Astrocyte (in vitro differentiated cells and primary cell): ENCODE results near the gene ZNF862. TPM values are rescaled to one million over a fixed set of nuclear protein-coding genes. Genes with fewer than 3 reads are reported as not detected.

Experiments used
- DNase-seq: peaks from one replicate; pipeline ENCODE4 v3.0.0-alpha.2; 2010; ENCODE audit warnings: low read depth
- FAIRE-seq: peaks from 2 replicates; lab custom pipeline; 2011; peaks lifted over from hg19 to GRCh38; lab: Jason Lieb, UNC
- H2AFZ ChIP-seq: 2 replicates; pipeline ENCODE4 v1.6.0; 2012; ENCODE audit warnings: low read depth, low read length, inconsistent platforms
- H3K27ac ChIP-seq: 2 replicates; pipeline ENCODE4 v1.5.1; 2011; ENCODE audit warnings: low read depth, low read length, inconsistent platforms
- H3K27me3 ChIP-seq: 2 replicates; pipeline ENCODE4 v1.6.0; 2011; ENCODE audit warnings: low read length, inconsistent platforms; ENCODE audit not compliant: insufficient read depth
- H3K36me3 ChIP-seq: 2 replicates; pipeline ENCODE4 v1.5.1; 2011; ENCODE audit warnings: low read length, inconsistent platforms; ENCODE audit not compliant: insufficient read depth
- H3K4me1 ChIP-seq: 2 replicates; pipeline ENCODE4 v1.5.1; 2011; ENCODE audit warnings: low read length, inconsistent platforms; ENCODE audit not compliant: insufficient read depth
- H3K4me2 ChIP-seq: 2 replicates; pipeline ENCODE4 v1.6.0; 2012; ENCODE audit warnings: low read length, inconsistent platforms
- H3K4me3 ChIP-seq: 2 replicates; pipeline ENCODE4 v1.5.1; 2011; ENCODE audit warnings: low read depth, mild to moderate bottlenecking, low read length, inconsistent platforms; ENCODE audit not compliant: insufficient read depth
- H3K79me2 ChIP-seq: 2 replicates; pipeline ENCODE4 v1.6.0; 2012; ENCODE audit warnings: mild to moderate bottlenecking, low read length, inconsistent platforms; ENCODE audit not compliant: insufficient read depth
- H3K9ac ChIP-seq: 2 replicates; pipeline ENCODE4 v1.6.0; 2012; ENCODE audit warnings: mild to moderate bottlenecking, low read length, inconsistent platforms
- H3K9me3 ChIP-seq: 2 replicates; pipeline ENCODE4 v1.5.1; 2012; ENCODE audit warnings: low read depth, mild to moderate bottlenecking, low read length, inconsistent platforms; ENCODE audit not compliant: insufficient read depth
- H4K20me1 ChIP-seq: 2 replicates; pipeline ENCODE4 v1.6.0; 2012; ENCODE audit warnings: low read length, inconsistent platforms; ENCODE audit not compliant: insufficient read depth
- H3K27ac Mint-ChIP-seq: one replicate; pipeline ENCODE4 v1.8.0; 2021; ENCODE audit warnings: mild to moderate bottlenecking, mixed read lengths; ENCODE audit not compliant: unreplicated experiment
- H3K27me3 Mint-ChIP-seq: one replicate; pipeline ENCODE4 v1.8.0; 2021; ENCODE audit warnings: low read depth, mixed read lengths; ENCODE audit not compliant: unreplicated experiment
- H3K36me3 Mint-ChIP-seq: one replicate; pipeline ENCODE4 v1.8.0; 2021; ENCODE audit warnings: low read depth, mixed read lengths; ENCODE audit not compliant: unreplicated experiment
- H3K4me1 Mint-ChIP-seq: one replicate; pipeline ENCODE4 v1.8.0; 2021; ENCODE audit warnings: low read depth, mixed read lengths; ENCODE audit not compliant: unreplicated experiment
- H3K4me3 Mint-ChIP-seq: one replicate; pipeline ENCODE4 v1.8.0; 2021; ENCODE audit warnings: mild to moderate bottlenecking, moderate library complexity, mixed read lengths; ENCODE audit not compliant: unreplicated experiment
- H3K9me3 Mint-ChIP-seq: one replicate; pipeline ENCODE4 v1.8.0; 2021; ENCODE audit warnings: mild to moderate bottlenecking, mixed read lengths; ENCODE audit not compliant: unreplicated experiment
- CTCF ChIP-seq: IDR thresholded peaks from 2 replicates; pipeline ENCODE4 v1.5.1; 2011; ENCODE audit warnings: low read depth, mild to moderate bottlenecking, inconsistent platforms, low read length, moderate library complexity; ENCODE audit not compliant: insufficient read depth
- EZH2 ChIP-seq: IDR thresholded peaks from 2 replicates; pipeline ENCODE4 v1.6.1; 2012; ENCODE audit warnings: mild to moderate bottlenecking, low read length, inconsistent platforms; ENCODE audit not compliant: insufficient read depth
- total RNA-seq: library from RNA; stranded (reverse); gene quantifications from 2 replicates; pipeline ENCODE4 v1.2.1, GENCODE V29; 2021

ZNF862 gene
- total RNA-seq, 1 donor from 2014 or later, result 13.2 TPM

DNA sequence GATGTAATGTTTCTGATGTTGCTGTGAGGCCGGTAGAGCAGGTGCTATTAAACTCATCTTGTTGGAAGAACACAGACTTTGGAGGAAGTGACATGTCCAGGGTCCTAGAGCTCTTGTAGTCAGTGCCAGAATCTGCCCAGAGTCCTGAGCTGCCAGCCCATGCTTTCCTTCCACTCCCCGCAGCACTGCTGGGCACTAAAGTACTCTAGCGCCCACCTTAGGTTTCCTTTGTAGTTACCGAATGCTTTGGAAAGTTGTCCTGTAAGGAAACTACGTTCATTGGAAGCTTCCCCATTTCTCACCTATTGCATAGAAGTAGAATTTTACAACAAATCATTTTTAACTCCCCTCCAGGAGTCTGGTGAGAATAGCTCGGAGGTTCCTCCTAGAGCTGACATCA is 11.0 kb downstream of the ZNF862 start:
- Histone ChIP-seq H3K4me1 (peaks cover 7% of the 10 kb centered on the region), H3K4me2 (no peak overlapping the region), H2AFZ (no peak overlapping the region), H3K36me3 (no peaks in the 10 kb centered on the region), H3K4me3 (no peak overlapping the region), H3K9ac (no peak overlapping the region), H3K79me2 (no peaks in the 10 kb centered on the region), H3K9me3 (no peaks in the 10 kb centered on the region), H3K27ac (no peak overlapping the region), H3K27me3 (no peaks in the 10 kb centered on the region), H4K20me1 (no peaks in the 10 kb centered on the region)
- H3K27me3 Mint-ChIP-seq, result peaks cover 8% of the 10 kb centered on the region
- H3K9me3 Mint-ChIP-seq, result no peaks in the 10 kb centered on the region
- peaks cover 14% of the 10 kb centered on the region for H3K36me3 Mint-ChIP-seq
- no peak overlapping the region for H3K4me3 Mint-ChIP-seq
- no peak for DNase-seq
- no peak for FAIRE-seq
- TF ChIP-seq CTCF (no peak), EZH2 (no peak)
- peaks cover 9% of the 10 kb centered on the region for H3K4me1 Mint-ChIP-seq
- H3K27ac Mint-ChIP-seq, result no peak overlapping the region

- Histone ChIP-seq H3K36me3 (no peaks in the 10 kb centered on the region), H3K9ac (no peak overlapping the region), H4K20me1 (no peaks in the 10 kb centered on the region), H3K27ac (no peak overlapping the region), H3K4me2 (no peak overlapping the region), H3K79me2 (no peaks in the 10 kb centered on the region), H3K27me3 (no peaks in the 10 kb centered on the region), H3K4me1 (peaks cover 16% of the 10 kb centered on the region), H2AFZ (no peak overlapping the region), H3K4me3 (no peak overlapping the region), H3K9me3 (no peaks in the 10 kb centered on the region)
- TF ChIP-seq CTCF (no peak), EZH2 (no peak)
- DNase-seq (peak; percentile 39), FAIRE-seq (no peak)
- no peaks in the 10 kb centered on the region for H3K9me3 Mint-ChIP-seq
- H3K27ac Mint-ChIP-seq, result no peak overlapping the region
- peaks cover 10% of the 10 kb centered on the region for H3K36me3 Mint-ChIP-seq
- peaks cover 8% of the 10 kb centered on the region for H3K27me3 Mint-ChIP-seq
- H3K4me1 Mint-ChIP-seq, result peaks cover 17% of the 10 kb centered on the region
- H3K4me3 Mint-ChIP-seq, result no peak overlapping the region
Observed at GRCh38 chr7:149850007-149850594, 11.9 kb downstream of the ZNF862 start.

GRCh38 chr7:149850716-149851115 is 12.5 kb downstream of the ZNF862 start:
- Mint-ChIP-seq H3K27ac (no peak overlapping the region), H3K4me1 (peaks cover 23% of the 10 kb centered on the region), H3K36me3 (peaks cover 9% of the 10 kb centered on the region), H3K4me3 (no peak overlapping the region), H3K27me3 (peaks cover 8% of the 10 kb centered on the region), H3K9me3 (no peaks in the 10 kb centered on the region)
- no peak overlapping the region for H3K4me2 ChIP-seq
- no peaks in the 10 kb centered on the region for H3K27me3 ChIP-seq
- H3K27ac ChIP-seq, result no peak overlapping the region
- H3K4me3 ChIP-seq, result no peak overlapping the region
- H3K9ac ChIP-seq, result no peak overlapping the region
- TF ChIP-seq EZH2 (no peak), CTCF (no peak)
- H3K4me1 ChIP-seq, result peaks cover 22% of the 10 kb centered on the region
- FAIRE-seq (no peak), DNase-seq (no peak)
- no peaks in the 10 kb centered on the region for H3K79me2 ChIP-seq
- no peaks in the 10 kb centered on the region for H4K20me1 ChIP-seq
- no peaks in the 10 kb centered on the region for H3K9me3 ChIP-seq
- no peak overlapping the region for H2AFZ ChIP-seq
- no peaks in the 10 kb centered on the region for H3K36me3 ChIP-seq
